NCI-H146 (cell line): ENCODE data around the gene STAP2.
A peak's percentile ranks its signal among the peaks of the same experiment; 100 is the strongest.
"Not testable (repeated sequence)": the region's sequence is repeated elsewhere in the genome, so short reads cannot be mapped to it uniquely, and the experiment has no call there.

Experiments used
- DNase-seq: peaks from one replicate; lab custom pipeline; 2025; lab: John Stamatoyannopoulos, UW

Gene STAP2

GRCh38 chr19:4298810-4299550 is 39.6 kb downstream of the STAP2 start:
- DNase-seq, result no peak

- DNase-seq, result no peak
Observed at GRCh38 chr19:4297901-4298809, 40.5 kb downstream of the STAP2 start.

DNA sequence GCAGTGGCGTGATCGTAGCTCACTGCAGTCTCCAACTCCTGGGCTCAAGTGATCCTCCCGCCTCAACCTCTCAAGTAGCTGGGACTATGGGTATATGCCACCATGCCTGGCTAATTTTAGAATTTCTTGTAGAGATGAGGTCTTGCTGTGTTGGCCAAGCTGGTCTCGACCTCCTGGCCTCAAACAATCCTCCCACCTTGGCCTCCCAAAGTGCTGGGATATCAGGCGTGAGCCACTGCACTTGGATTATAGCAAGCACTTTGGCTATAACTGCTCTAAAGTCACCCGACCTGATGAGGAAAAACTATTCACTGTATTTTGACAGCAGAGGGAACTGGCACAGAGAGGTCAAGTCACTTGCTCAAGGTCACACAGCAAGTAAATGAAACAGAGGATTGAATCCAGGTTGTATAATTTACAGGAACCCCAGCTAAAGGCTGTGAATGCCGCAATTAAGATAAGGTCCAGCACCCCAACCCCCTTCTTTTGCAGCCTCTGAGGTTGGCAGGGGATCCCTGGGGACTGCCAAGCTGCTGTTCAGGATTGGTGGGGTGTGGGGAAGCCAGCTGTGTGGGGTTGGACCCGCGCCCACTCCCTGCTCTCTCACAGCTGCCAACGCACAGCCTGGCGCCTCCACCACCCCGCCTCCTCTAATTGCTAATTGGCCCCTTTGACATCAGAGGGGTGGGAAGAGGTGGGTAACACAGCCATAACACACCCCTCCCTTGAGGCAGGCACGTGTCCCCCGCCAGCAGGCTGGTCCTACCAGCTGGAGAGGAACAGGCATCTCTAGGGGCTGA is 42.5 kb downstream of the STAP2 start:
- DNase-seq, result peak; percentile 64

DNA sequence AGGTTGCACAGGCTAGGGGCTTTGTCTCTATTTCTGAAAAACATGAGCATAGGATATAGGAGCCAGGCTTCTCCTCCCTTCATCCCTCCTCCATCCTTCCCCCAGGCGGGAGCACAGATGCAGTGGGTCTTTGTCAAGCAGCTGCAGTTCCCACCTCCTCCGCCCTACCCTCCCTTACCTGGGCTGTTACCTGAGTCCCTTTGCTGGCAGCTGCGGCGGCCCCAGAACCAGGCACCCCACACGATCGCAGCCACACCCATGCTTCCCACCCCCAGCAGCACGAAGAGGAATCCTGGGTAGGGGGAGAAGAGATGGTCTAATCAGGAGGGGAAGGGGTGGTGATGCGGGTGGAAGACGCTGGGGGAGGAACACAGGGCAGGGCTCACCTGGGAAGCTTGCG is 44.2 kb downstream of the STAP2 start:
- no peak for DNase-seq

GRCh38 chr19:4292515-4292914 is 46.1 kb downstream of the STAP2 start:
- DNase-seq, result no peak

DNA sequence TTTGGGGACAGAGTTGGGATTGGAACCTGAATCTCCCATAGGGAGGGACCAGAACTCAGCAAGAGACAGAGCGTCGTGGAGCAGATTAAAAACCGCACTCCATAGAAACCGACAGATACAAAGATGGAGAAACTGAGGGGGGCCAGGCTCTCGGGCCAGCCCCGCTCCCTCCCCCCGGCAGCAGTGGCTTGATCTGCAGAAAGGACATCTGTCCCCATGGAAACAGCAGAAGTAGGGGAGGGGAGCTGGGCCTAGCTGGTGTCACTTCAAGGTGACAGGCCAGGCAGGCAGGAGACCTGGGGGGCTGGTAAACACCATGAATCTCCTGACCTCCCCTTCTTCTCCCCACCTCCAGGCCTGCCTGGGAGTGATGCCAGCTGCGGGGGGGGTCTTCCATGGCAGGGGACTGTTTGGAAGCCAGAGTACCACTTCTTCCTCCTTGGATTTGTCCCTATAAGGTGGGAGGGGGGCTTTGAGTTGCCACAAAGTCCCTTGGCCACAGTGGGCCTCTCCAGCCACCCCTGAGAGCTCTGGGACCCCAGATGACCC is 47.4 kb downstream of the STAP2 start:
- no peak for DNase-seq

GRCh38 chr19:4288091-4288777 is 50.4 kb downstream of the STAP2 start:
- no peak for DNase-seq

DNA sequence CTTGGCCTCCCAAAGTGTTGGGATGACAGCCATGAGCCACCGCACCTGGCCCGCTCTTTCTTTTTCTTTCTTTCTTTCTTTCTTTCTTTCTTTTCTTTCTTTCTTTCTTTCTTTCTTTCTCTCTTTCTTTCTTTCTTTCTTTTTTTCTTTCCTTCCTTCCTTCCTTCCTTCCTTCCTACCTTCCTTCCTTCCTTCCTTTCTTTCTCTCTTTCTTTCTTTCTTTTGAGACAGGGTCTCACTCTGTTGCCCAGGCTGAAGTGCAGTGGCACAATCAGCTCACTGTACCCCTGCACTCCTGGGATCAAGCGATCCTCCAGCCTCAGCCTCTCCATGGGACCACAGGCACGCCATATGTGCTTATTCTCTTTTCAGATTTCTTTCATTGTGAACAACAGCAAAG is 52.5 kb downstream of the STAP2 start:
- DNase-seq, result not testable (repeated sequence)

DNA sequence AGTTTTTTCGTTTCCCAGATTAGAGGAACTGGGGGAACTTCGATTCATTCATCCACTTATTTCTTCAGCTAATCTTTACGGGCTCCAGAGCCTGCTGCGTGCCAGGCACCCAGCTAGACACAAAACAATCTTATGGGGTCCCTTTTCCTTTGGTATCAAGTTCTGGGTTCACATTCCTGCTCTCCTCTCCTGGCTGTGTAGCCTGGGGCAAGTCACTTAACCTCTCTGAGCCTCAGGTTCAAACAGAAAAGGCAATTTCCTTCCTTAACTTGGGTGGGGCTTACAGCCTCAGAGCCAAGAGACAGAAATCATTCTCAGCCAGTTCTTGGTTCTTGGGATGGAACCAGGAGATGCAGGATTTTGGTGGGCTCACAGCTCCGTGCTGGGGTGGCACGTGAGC is 53.7 kb downstream of the STAP2 start:
- DNase-seq, result no peak

DNA sequence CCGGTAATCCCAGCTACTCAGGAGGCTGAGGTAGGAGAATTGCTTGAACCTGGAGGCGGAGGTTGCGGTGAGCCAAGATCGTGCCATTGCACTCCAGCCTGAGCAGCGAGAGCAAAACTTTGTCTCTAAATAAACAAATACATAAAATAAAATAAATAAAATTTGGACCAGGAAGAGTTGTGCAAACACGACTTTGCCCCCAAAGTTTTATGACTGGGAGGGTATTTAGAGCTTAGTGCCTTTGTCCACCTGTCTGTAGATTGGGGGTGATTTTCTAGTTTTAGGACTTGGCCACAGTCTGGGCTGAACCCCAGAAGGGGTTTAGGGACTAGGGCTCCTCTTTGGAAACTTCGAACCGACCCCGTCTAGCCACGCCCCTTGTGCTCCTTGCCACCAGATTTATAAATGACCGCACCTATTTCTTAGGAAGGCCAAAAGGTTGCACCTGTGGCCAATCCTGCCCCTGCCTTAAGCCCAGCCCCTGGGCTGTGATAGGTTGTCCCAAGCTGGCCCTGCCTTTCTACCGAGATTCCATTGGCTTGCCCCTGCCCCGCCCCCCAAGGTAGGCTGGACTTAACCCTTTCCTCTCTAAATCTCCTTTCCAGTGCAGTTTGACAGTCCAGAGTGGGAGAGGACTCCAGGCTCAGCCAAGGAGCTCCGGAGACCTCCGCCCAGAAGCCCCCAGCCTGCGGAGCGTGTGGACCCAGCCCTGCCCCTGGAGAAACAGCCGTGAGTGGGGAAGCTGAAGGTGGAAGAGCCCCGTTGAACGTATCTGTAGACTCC is 54.3 kb downstream of the STAP2 start:
- DNase-seq, result no peak

DNA sequence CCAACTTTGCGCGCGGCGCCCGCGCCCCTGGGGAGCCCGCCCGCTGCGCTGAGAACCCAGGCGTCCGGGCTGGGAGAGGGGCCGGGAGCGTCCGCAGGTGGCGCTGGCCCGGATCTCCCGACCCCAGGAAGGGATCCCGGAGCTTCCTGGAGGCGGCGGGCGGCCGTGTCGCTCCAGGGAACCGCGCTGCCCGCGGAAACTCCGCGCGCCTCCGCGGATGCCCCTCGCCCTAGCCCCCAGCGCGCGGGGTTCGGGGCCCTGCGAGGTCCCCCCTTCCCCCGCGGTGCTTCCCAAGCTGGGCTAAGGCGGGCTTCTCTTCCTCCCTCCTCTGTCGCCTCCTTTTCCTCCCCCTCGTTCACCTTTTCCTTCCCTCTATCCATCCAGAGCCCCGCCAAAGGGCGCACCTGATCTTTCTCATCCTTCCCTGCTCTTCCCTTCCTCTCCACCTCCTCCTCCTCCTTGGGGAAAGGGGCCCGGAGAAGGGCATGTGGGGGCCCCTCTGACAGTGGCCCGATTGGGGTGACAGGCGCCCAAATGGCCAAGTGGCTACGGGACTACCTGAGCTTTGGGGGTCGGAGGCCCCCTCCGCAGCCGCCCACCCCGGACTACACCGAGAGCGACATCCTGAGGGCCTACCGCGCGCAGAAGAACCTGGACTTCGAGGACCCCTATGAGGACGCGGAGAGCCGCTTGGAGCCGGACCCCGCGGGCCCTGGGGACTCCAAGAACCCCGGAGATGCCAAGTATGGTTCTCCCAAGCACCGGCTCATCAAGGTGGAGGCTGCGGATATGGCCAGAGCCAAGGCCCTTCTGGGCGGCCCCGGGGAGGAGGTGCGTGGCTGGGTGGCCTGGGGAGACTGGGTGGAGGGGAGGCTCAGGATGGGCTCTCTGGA is 58.9 kb downstream of the STAP2 start:
- DNase-seq, result peak; percentile 29

DNA sequence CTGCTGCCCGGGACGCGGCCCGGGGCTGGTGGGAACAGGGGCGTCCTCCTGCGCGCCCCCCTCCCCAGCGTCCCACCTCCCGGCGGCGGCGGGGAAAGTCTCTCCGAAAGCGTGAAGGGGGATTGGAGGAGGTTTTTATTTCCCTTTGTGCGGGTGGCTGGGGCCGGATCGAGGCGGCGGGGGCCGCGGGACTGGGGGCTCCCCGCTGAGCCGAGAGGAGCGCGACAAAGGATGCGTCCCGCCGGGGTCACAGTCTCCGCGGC is 59.4 kb downstream of the STAP2 start:
- peak; percentile 60 for DNase-seq

GRCh38 chr19:4278419-4279266 is 60.0 kb downstream of the STAP2 start, which contains the start of gene SHD:
Gene SHD (plus strand): TSS chr19:4279266. CDS start chr19:4280064, 798 bp downstream.
- DNase-seq, result peak; percentile 60

DNA sequence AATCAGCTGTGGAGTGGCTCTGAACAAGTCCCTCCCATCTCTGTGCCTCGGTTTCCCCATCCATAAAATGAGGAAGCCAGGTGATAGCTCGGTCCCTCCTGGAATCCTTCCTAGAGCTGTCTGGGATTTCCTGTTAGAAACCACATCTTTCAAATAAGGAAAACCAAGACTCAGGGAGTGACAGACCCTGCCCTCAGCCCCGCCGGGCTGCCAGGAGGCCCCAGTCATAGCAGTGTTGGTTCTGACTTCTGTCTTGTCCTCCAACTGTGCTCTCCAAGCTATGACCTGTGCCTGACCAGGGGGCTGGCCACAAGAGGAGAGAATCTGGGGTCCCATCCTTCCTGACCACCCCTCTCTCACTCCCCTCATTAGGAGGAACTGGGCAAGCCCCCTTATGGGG is 60.6 kb downstream of the STAP2 start:
- no peak for DNase-seq

GRCh38 chr19:4277191-4277696 is 61.4 kb downstream of the STAP2 start:
- DNase-seq, result peak; percentile 18

DNA sequence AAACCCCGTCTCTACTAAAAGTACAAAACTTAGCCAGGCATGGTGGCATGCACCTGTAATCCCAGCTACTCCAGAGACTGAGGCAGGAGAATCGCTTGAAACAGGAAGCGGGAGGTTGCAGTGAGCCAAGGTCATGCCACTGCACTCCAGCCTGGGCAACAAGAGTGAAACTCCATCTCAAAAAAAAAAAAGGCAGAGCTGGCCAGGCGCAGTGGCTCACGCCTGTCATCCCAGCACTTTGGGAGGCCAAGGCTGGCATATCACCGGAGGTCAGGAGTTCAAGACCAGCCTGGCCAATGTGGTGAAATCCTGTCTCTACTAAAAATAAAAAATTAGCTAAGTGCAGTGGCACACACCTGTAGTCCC is 64.3 kb downstream of the STAP2 start:
- not testable (repeated sequence) for DNase-seq
